Heart left ventricle (tissue), 13 donors: Measurements from ENCODE around the gene UNC80.

Experiments
- POLR2A ChIP-seq, 2 donors: fragments of 450-650 bp; IDR thresholded peaks; one replicate each; pipeline ENCODE4 v1.6.1; 2017; ENCODE audit warnings: antibody characterized with exemption in 2 of 2, mild to moderate bottlenecking in 2 of 2, moderate library complexity in 2 of 2
- TF ChIP-seq, protein P1 (sequence below), 12 donors: fragments of 200-600 bp; sonication (generic) in 4 of 12; IDR thresholded peaks; one replicate each; pipeline versions ENCODE4 v1.5.0 to v1.8.0; 2018 to 2022; ENCODE audit warnings: antibody characterized with exemption in 12 of 12, mild to moderate bottlenecking in 5 of 12
- donor health status: ischemic (EF 13 %, LVEDD 7.1; RV severe dilation, severe dysfunction).
- donor health status: DM: no; HTN: yes; CAD: no.
- donor health status: DM: no; HTN: no; CAD: no.
- donor health status: ischemic (EF 25% LVEDD 6.9; RV normal size, moderate dysfunction).
- donor health status: ischemic (EF 25% LVEDD 5.7; RV mildly dilated, moderate dysfunction).
- donor health status: ischemic (EF 35%, LVEDD 5.7; RV mildly dilated, moderate dysfunction).
- donor health status: nonischemic (EF 11% LVEDD 7.7; RV severe dilation, severe dysfunction).
- donor health status: DM: yes; HTN: yes; CAD: no.
- donor health status: PGD.
- donor health status: ischemic (EF 29% LVEDD 5.4; RV normal size, mild dysfunction).
- donor health status: nonischemic (EF 23%, LVEDD 6.1; RV moderate dilation, normal function).

DNA sequence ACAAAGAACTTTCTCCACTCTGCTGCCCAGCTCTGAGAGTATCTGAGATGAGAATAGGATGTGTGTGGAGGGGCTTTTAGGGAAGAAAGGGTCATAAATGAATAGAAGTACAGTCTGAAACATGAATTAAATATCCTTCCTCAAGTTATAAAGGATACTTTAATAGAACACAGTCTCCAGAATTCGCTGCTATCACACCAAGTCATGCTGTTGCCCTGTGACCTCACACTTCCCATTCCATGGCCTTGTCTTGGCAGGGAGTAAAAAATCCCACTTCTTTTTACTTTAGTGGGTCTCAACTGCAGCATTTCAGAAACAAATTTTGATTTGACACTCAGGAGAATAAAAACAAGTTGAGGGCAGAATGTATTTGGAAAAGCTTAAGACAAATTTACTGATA lies 227.0 kb downstream of the UNC80 start:
- TF ChIP-seq, protein P1, sequence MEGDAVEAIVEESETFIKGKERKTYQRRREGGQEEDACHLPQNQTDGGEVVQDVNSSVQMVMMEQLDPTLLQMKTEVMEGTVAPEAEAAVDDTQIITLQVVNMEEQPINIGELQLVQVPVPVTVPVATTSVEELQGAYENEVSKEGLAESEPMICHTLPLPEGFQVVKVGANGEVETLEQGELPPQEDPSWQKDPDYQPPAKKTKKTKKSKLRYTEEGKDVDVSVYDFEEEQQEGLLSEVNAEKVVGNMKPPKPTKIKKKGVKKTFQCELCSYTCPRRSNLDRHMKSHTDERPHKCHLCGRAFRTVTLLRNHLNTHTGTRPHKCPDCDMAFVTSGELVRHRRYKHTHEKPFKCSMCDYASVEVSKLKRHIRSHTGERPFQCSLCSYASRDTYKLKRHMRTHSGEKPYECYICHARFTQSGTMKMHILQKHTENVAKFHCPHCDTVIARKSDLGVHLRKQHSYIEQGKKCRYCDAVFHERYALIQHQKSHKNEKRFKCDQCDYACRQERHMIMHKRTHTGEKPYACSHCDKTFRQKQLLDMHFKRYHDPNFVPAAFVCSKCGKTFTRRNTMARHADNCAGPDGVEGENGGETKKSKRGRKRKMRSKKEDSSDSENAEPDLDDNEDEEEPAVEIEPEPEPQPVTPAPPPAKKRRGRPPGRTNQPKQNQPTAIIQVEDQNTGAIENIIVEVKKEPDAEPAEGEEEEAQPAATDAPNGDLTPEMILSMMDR (IDR thresholded peaks at IDR 0.05) = no peak
- no peak for TF ChIP-seq POLR2A (IDR thresholded peaks at IDR 0.05)
